GM10266 (cell line): Measurements from ENCODE around the gene ADAM22.

ENCODE experiments used
- DNase-seq: peaks from one replicate; pipeline ENCODE4 v3.0.0; 2012; ENCODE audit errors: extremely low spot score
- CTCF ChIP-seq: IDR thresholded peaks from 2 replicates; pipeline ENCODE4 v1.5.1; 2012; ENCODE audit warnings: mild to moderate bottlenecking, low read depth; ENCODE audit not compliant: control insufficient read depth, insufficient read depth; ENCODE audit errors: missing control alignments

Gene ADAM22

GRCh38 chr7:88141953-88142352 is 207.9 kb downstream of the ADAM22 start:
- no peak for TF ChIP-seq CTCF

GRCh38 chr7:88146616-88147015 is 212.6 kb downstream of the ADAM22 start:
- DNase-seq: no peak
- no peak for TF ChIP-seq CTCF

More at GRCh38 chr7:88141953-88142352, 207.9 kb downstream of the ADAM22 start:
- no peak for DNase-seq

DNA sequence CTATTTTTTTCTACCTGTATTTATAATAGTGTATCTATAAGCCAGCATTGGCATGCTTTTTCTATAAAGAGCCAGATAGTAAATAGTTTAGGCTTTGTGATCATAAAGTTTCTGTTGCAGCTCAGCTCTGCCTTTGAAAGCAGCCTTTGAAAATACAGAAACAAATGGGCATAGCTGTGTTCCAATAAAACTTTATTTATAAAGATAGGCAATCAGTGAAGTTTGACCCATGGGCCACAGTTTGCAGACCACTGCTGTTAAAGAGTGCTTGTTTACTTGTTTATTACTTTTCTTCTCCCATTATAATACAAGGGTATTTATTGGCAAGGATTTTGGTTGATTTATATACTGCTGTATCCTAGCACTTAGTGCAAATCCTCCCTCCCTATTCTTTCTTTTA is 213.3 kb downstream of the ADAM22 start:
- DNase-seq: no peak
- no peak for TF ChIP-seq CTCF

DNA sequence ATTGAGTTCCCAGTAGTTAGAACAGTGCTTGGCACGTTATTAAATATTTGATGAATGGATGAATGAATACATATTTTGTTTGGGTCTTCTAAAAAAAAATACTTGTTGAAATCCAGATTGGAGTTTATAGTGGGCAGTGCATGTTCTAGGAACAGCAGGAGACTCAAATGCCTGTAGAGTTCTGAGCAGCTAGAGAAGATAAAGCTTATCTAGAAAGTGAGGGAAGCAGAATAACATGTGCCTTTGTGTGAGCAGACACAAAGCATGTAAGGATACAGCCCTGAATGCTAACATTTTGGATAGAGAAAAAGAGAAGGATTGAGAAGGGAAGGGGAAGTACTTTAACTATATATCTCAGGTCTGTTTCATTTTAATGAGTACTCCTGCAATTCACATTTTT is 213.9 kb downstream of the ADAM22 start:
- no peak for TF ChIP-seq CTCF
- DNase-seq: no peak

DNA sequence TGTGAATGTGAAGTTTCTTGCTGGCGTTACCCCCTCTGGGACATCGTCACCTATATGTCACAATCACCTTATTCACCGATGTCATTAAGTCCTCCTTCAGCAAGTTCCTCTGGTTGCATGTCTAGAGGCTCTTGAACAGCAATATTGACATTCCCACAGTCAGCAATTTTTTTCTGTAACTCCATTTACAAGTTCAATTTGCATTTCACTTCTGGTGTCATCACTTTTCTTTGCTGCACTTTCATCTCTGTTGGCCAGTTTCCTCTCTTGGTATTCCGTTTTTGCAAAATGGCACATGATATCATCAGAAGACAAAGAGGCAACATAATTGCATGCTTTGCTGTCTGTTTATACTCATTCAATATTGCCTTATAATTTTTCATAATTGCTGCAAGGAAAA is 216.0 kb downstream of the ADAM22 start:
- TF ChIP-seq CTCF: no peak
- no peak for DNase-seq

GRCh38 chr7:88151119-88151790 is 217.2 kb downstream of the ADAM22 start:
- DNase-seq: no peak
- no peak for TF ChIP-seq CTCF

DNA sequence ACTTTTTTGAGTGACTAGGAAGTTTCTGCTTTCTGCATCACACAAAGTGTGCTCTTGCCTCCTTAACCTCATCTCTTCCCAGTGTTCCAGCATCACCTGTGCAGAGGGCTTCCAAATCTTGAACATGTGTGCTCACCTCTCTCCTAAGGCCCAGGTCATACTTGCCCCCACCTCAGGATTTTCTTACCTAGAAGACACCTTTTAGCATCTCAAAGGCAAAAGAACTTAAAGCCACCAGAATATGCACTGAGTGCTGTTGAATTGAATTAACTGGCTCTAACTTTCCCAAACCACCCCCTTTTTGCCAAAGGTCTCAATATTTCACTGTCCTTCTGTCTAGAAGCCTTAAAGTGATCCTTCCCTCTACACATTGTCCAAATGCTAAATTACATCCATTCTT is 219.3 kb downstream of the ADAM22 start:
- TF ChIP-seq CTCF: no peak

More for the DNA sequence above, 219.3 kb downstream of the ADAM22 start:
- DNase-seq: no peak
